ENCODE results near the gene PSIP1.
A peak's percentile ranks its signal among the peaks of the same experiment; 100 is the strongest.
"Not testable (repeated sequence)": the region's sequence is repeated elsewhere in the genome, so short reads cannot be mapped to it uniquely, and the experiment has no call there.

Gene PSIP1

DNA sequence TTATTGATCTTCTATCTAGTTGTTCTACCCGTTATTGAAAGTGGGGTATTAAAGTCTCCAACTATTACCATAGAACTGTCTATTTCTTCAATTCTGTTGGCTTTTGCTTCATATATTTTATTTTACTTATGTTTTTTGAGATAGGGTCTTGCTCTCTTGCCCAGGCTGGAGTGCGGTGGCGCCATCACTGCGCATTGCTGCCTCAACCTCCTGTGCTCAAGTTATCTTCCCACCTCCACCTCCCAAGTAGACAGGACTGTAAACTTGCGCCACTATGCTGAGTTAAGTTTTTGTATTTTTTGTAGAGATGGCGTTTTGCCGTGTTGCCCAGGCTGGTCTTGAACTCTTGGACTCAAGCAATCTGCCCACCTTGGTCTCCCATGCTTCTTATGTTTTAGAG, 71.9 kb downstream of the PSIP1 start:
- Mint-ChIP-seq H3K27me3 (no peaks in the 10 kb centered on the region), H3K27ac (no peak overlapping the region), H3K9me3 (no peaks in the 10 kb centered on the region), H3K4me1 (peaks cover 3% of the 10 kb centered on the region), H3K4me3 (no peak overlapping the region), H3K36me3 (peaks cover 71% of the 10 kb centered on the region)
- CTCF ChIA-PET: no interaction called here
- no peak for DNase-seq

DNA sequence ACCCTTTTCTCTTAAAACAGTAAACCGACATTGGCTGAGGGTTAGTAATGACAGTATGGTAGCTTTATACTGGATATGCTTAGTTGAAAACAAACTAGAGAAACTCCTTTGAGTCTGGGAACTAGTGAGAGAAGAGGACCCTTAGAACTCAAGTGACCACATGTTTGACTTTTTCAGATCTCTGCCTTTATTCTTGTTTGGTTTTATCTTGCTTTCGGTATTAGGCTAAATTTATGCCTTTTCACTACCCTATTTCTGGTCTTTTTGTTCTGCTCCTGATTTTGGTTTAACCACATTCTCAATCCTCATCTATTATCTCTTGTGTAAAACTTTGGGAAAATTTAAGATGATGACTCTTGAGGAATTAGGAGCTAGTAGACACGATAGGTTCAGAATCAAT, 77.1 kb downstream of the PSIP1 start:
- no peak overlapping the region for H3K4me3 Mint-ChIP-seq
- no peaks in the 10 kb centered on the region for H3K9me3 Mint-ChIP-seq
- no peak overlapping the region for H3K27ac Mint-ChIP-seq
- no peak for DNase-seq
- H3K27me3 Mint-ChIP-seq: no peaks in the 10 kb centered on the region
- H3K36me3 Mint-ChIP-seq: peaks cover 58% of the 10 kb centered on the region
- H3K4me1 Mint-ChIP-seq: peaks cover 21% of the 10 kb centered on the region
- CTCF ChIA-PET: interaction anchor here (0.6 kb wide), 1 partner anchor 99 kb away, joined by 3 read pairs; no protein-coding TSS in a partner anchor

DNA sequence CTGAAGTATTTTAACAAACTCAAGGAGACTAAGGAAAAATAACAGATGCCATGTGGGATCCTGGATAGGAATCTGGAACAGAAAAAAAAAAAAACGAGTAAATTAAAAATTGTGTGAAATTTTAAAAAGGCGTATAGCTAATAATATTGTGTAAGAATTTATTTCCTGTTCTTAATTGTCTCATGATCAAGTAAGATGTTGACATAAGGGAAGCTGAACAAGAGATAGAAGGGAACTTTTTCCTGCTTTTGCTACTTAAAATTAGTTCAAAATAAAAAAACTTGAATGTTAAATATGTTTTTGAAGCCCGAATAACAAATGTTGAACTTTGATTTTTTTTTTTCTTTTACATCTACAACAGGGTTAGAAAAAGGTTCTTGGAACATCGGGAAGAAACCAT, 77.6 kb downstream of the PSIP1 start:
- CTCF ChIA-PET: interaction anchor here (0.6 kb wide), 1 partner anchor 99 kb away, joined by 3 read pairs; no protein-coding TSS in a partner anchor
- peaks cover 57% of the 10 kb centered on the region for H3K36me3 Mint-ChIP-seq
- H3K27ac Mint-ChIP-seq: no peak overlapping the region
- H3K4me1 Mint-ChIP-seq: peaks cover 23% of the 10 kb centered on the region
- no peaks in the 10 kb centered on the region for H3K27me3 Mint-ChIP-seq
- no peak overlapping the region for H3K4me3 Mint-ChIP-seq
- no peak for DNase-seq
- H3K9me3 Mint-ChIP-seq: no peaks in the 10 kb centered on the region

- CTCF ChIA-PET: interaction anchor here (1.0 to 1.4 kb wide), 3 partner anchors 8 to 77 kb away, joined by 3 read pairs; partner anchors contain the start of gene SNAPC3
- Mint-ChIP-seq H3K27me3 (no peaks in the 10 kb centered on the region), H3K36me3 (peaks cover 53% of the 10 kb centered on the region), H3K4me1 (peaks cover 33% of the 10 kb centered on the region), H3K9me3 (no peaks in the 10 kb centered on the region), H3K27ac (no peak overlapping the region), H3K4me3 (no peak overlapping the region)
- DNase-seq: no peak
Measured at GRCh38 chr9:15430920-15431844, 79.6 kb downstream of the PSIP1 start.

DNA sequence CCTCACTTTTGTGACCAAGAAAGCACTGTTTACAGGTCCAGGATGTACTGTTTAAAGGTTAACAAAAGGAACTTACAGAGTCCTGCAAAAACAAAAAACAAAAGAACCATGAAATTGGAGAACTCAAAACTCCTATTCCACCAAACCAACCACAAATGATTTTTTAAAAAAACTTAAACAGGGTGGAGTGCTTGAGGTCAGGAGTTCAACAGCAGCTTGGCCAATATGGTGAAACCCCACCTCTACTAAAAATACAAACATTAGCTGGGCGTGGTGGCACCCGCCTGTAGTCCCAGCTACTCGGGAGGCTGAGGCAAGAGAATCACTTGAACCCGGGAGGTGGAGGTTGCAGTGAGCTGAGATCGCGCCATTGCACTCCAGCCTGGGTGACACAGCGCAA, 83.1 kb downstream of the PSIP1 start:
- H3K9me3 Mint-ChIP-seq, H3K4me3 Mint-ChIP-seq, CTCF ChIA-PET, H3K27ac Mint-ChIP-seq, H3K27me3 Mint-ChIP-seq, DNase-seq: not testable (repeated sequence)
- peaks cover 47% of the 10 kb centered on the region for H3K36me3 Mint-ChIP-seq
- H3K4me1 Mint-ChIP-seq: peaks cover 54% of the 10 kb centered on the region

DNA sequence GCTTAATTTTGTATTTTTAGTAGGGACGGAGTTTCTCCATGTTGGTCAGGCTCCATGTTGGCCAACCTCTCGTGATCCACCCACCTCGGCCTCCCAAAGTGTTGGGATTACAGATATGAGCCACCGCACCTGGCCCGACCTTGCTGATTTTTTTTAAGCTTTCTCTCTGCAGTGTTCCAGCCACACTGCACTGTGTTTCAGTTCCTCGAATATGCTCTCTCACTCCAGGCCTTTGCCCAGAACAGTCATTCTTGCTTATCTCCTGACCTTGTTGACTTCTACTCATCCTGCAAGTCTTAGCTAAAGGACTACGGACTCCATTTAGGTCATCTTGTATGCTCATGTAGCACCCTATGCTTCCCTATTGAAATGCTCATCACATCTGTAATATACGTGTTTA, 84.8 kb downstream of the PSIP1 start:
- Mint-ChIP-seq H3K9me3 (no peaks in the 10 kb centered on the region), H3K27ac (no peak overlapping the region), H3K27me3 (peaks cover 15% of the 10 kb centered on the region), H3K4me3 (no peak overlapping the region), H3K4me1 (peaks cover 63% of the 10 kb centered on the region), H3K36me3 (peaks cover 42% of the 10 kb centered on the region)
- no peak for DNase-seq
- CTCF ChIA-PET: no interaction called here

- H3K4me1 Mint-ChIP-seq: peaks cover 50% of the 10 kb centered on the region
- peaks cover 28% of the 10 kb centered on the region for H3K36me3 Mint-ChIP-seq
- peak; percentile 29 for DNase-seq
- peaks cover 29% of the 10 kb centered on the region for H3K27me3 Mint-ChIP-seq
- H3K27ac Mint-ChIP-seq: peak overlapping the region; percentile 92
- CTCF ChIA-PET: interaction anchor here (1.0 to 2.9 kb wide), 5 partner anchors 9 to 183 kb away, joined by 3 to 9 read pairs (median 3); partner anchors contain the start of gene TTC39B
- H3K4me3 Mint-ChIP-seq: peak overlapping the region; percentile 95
- H3K9me3 Mint-ChIP-seq: no peaks in the 10 kb centered on the region
Measured at GRCh38 chr9:15423231-15423985, 87.4 kb downstream of the PSIP1 start.

- Mint-ChIP-seq H3K4me1 (peaks cover 46% of the 10 kb centered on the region), H3K27ac (peak within 1 kb of the TSS; percentile 92), H3K36me3 (peaks cover 24% of the 10 kb centered on the region), H3K4me3 (peak within 1 kb of the TSS; percentile 95), H3K27me3 (peaks cover 29% of the 10 kb centered on the region), H3K9me3 (no peaks in the 10 kb centered on the region)
- DNase-seq: peak; percentile 95
- CTCF ChIA-PET: interaction anchor here (0.5 to 2.9 kb wide), 7 partner anchors 10 to 214 kb away, joined by 3 to 9 read pairs (median 3); partner anchors contain the start of gene TTC39B
Measured at GRCh38 chr9:15422372-15423230, 88.2 kb downstream of the PSIP1 start, which contains the start of gene SNAPC3. Gene SNAPC3, plus strand, starts transcription at chr9:15422876. Its CDS starts 4 bp downstream, at chr9:15422880.

GRCh38 chr9:15421990-15422371, 88.8 kb downstream of the PSIP1 start:
- DNase-seq: no peak
- peak overlapping the region; percentile 92 for H3K27ac Mint-ChIP-seq
- peaks cover 42% of the 10 kb centered on the region for H3K4me1 Mint-ChIP-seq
- CTCF ChIA-PET: interaction anchor here (0.5 to 2.9 kb wide), 3 partner anchors 111 to 213 kb away, joined by 3 to 8 read pairs (median 6); no protein-coding TSS in a partner anchor
- no peaks in the 10 kb centered on the region for H3K9me3 Mint-ChIP-seq
- H3K27me3 Mint-ChIP-seq: peaks cover 29% of the 10 kb centered on the region
- peaks cover 22% of the 10 kb centered on the region for H3K36me3 Mint-ChIP-seq
- H3K4me3 Mint-ChIP-seq: peak overlapping the region; percentile 95

- Mint-ChIP-seq H3K27ac (no peak overlapping the region), H3K9me3 (no peaks in the 10 kb centered on the region), H3K27me3 (peaks cover 29% of the 10 kb centered on the region), H3K4me3 (no peak overlapping the region), H3K36me3 (peaks cover 22% of the 10 kb centered on the region), H3K4me1 (peaks cover 38% of the 10 kb centered on the region)
- CTCF ChIA-PET: interaction anchor here (2.9 kb wide), 1 partner anchor 111 kb away, joined by 8 read pairs; no protein-coding TSS in a partner anchor
- no peak for DNase-seq
Measured at GRCh38 chr9:15421532-15421931, 89.2 kb downstream of the PSIP1 start.

DNA sequence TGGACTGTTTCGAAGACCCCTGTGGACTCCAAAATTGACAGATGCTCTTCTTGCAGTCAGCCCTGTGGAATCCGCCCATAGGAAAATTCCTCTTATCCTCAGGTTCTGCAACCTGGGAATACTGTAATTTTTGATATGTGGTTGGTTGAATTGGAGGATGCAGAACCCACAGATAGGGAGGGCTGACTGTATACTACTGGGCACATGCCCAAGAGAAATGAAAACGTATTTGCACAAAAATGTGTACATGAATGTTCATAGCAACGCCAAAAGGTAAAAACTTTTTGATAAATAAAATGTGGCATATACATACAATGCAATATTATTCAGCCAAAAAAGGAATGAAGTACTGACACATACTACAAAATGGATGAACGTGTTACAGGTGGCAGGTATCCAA, 90.0 kb downstream of the PSIP1 start:
- Mint-ChIP-seq H3K4me3 (no peak overlapping the region), H3K36me3 (peaks cover 18% of the 10 kb centered on the region), H3K27me3 (peaks cover 29% of the 10 kb centered on the region), H3K27ac (no peak overlapping the region), H3K9me3 (no peaks in the 10 kb centered on the region), H3K4me1 (peaks cover 33% of the 10 kb centered on the region)
- no peak for DNase-seq
- CTCF ChIA-PET: no interaction called here

- CTCF ChIA-PET: interaction anchor here (1.4 kb wide), 1 partner anchor 140 kb away, joined by 5 read pairs; no protein-coding TSS in a partner anchor
- DNase-seq: no peak
- Mint-ChIP-seq H3K27ac (no peak overlapping the region), H3K27me3 (peaks cover 29% of the 10 kb centered on the region), H3K9me3 (no peaks in the 10 kb centered on the region), H3K4me1 (peaks cover 13% of the 10 kb centered on the region), H3K36me3 (no peaks in the 10 kb centered on the region), H3K4me3 (no peak overlapping the region)
Measured at GRCh38 chr9:15417626-15418025, 93.1 kb downstream of the PSIP1 start.

- peak; percentile 60 for DNase-seq
- Mint-ChIP-seq H3K27ac (no peak overlapping the region), H3K4me3 (no peak overlapping the region), H3K27me3 (peaks cover 25% of the 10 kb centered on the region), H3K4me1 (peaks cover 6% of the 10 kb centered on the region), H3K36me3 (no peaks in the 10 kb centered on the region), H3K9me3 (no peaks in the 10 kb centered on the region)
- CTCF ChIA-PET: interaction anchor here (0.9 to 2.4 kb wide), 8 partner anchors 8 to 207 kb away, joined by 3 to 14 read pairs (median 4); no protein-coding TSS in a partner anchor
Measured at GRCh38 chr9:15416880-15417279, 93.9 kb downstream of the PSIP1 start.

Measured in activated naive CD4-positive, alpha-beta T cell treated with anti-CD3 and anti-CD28 coated beads, Interleukin-2, amount 10 ng/mL, durations not matched to agents 7 days and 5 days (primary cell).